Measurements from ENCODE around the gene FANCB.

The FANCB gene

GRCh38 chrX:14832151-14832550 lies 40.7 kb downstream of the FANCB start:
- DNase-seq: no peak

DNA sequence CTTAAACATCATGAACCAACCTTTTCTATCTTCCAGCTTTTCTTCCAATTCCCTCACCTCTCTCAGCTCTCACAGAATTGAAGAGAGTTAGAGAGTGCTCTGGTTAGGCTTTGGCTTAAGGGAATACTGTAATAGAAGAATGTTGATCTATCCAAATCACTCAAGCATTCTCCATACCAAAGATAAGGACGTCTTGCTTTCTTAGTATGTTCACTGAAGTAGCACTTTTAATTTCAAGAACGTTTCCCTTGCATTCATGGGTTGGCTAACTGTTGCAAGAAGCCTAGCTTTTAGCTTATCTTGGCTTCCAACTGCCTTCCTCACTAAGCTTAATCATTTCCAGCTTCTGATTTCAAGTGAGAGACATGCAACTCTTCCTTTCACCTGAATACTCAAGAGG lies 43.2 kb downstream of the FANCB start:
- DNase-seq: no peak

GRCh38 chrX:14826319-14826718 lies 46.5 kb downstream of the FANCB start:
- DNase-seq: no peak

DNA sequence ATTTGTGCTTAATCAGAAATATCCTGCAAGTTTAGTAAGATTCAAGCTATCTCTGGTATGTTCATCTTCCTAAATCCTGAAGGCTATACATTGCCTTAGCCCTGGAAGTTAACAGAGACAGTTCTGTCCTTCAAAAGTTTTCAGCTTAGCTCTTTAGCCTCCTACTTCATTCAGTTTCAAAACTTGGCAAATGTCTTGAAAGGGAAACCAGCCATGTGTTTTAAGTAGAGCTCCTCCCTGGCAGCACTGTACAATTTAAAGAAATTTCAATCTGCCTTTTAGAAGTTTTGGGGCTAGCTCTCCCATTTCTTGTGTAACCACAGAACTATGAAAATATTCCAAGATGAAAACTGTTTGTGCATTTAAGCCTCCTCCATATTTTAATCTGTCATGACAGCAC lies 47.0 kb downstream of the FANCB start:
- no peak for DNase-seq

- DNase-seq: no peak
Observed at GRCh38 chrX:14819769-14820168, 53.1 kb downstream of the FANCB start.

- no peak for DNase-seq
Observed at GRCh38 chrX:14817571-14817970, 55.3 kb downstream of the FANCB start.

DNA sequence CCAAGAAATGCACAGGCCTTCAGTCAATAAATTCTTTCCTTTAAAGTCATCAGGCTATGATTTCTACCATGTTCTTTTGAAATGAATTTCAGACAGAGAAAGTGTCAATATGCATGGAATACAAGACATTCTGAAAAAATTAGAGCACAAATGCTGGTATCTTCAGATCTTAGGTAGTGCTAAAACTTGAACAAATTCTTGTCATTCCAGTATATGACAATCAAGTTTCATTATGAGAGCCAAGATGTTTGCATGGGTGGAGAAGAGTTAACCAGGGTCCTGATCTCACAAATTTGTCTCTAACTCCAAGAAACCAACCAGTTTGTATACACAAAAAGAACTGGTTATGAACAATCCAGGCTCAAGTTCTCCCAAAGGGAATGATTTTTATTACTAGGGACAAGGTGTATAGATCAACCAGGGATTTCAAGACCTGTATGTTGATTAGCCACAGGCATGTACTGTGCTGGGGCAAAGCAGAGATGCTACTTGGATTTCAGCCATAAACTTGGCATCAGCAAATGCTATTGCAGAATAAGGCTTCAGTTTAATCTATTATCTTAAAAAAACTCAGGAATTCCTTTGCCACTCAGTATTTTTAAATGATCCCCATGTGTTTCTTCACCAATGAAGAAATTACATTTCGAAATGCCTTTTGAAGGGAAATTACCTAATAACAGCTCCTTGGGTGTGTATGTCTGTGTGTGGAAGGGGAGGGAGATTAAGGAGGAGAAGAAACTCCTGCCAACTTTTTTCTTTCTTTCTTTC lies 69.7 kb downstream of the FANCB start:
- DNase-seq: no peak

DNA sequence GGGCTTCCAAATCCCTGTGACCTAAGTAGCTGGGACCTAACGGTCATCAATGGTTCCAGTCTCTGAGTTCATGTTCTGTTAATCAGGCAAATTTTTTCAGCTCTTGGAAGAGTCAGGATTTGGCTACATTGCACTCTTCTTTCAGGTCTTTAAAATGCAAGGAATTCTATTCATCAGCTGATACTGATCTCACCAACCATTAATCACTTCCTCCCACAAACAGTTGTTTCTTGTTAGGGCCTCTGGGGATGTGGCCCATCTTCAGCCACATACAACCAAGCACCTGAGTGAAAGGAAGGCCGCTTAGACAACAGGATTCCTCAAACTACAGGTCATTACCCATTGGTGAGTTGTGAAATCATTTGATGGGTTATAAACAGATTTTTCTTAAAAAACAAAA lies 71.7 kb downstream of the FANCB start:
- no peak for DNase-seq

- no peak for DNase-seq
Observed at GRCh38 chrX:14798805-14799397, 74.0 kb downstream of the FANCB start.
